ENCODE results near the gene CLCN5.

The CLCN5 gene

GRCh38 chrX:49988143-49988542, 65.7 kb downstream of the CLCN5 start:
- ChIA-PET CTCF (no interaction called here), POLR2A (no interaction called here)
- TF ChIP-seq CTCF (IDR thresholded peaks at IDR 0.05; ENCODE audit: control extremely low read depth, extremely low read depth, low read depth, missing control alignments) = no peak
- no peak for DNase-seq (ENCODE audit: extremely low spot score)

GRCh38 chrX:49991758-49992157, 69.4 kb downstream of the CLCN5 start:
- POLR2A ChIA-PET = no interaction called here
- no peak for TF ChIP-seq CTCF (IDR thresholded peaks at IDR 0.05; ENCODE audit: control extremely low read depth, extremely low read depth, low read depth, missing control alignments)
- CTCF ChIA-PET = no interaction called here
- no peak for DNase-seq (ENCODE audit: extremely low spot score)

GRCh38 chrX:49992853-49993252, 70.5 kb downstream of the CLCN5 start:
- no peak for TF ChIP-seq CTCF (IDR thresholded peaks at IDR 0.05; ENCODE audit: control extremely low read depth, extremely low read depth, low read depth, missing control alignments)
- DNase-seq (ENCODE audit: extremely low spot score) = no peak
- ChIA-PET POLR2A (no interaction called here), CTCF (no interaction called here)

GRCh38 chrX:49993661-49994060, 71.3 kb downstream of the CLCN5 start:
- ChIA-PET CTCF (no interaction called here), POLR2A (no interaction called here)
- TF ChIP-seq CTCF (IDR thresholded peaks at IDR 0.05; ENCODE audit: control extremely low read depth, extremely low read depth, low read depth, missing control alignments) = no peak

GRCh38 chrX:49995107-49995731, 72.8 kb downstream of the CLCN5 start:
- DNase-seq (ENCODE audit: extremely low spot score) = no peak
- TF ChIP-seq CTCF (IDR thresholded peaks at IDR 0.05; ENCODE audit: control extremely low read depth, extremely low read depth, low read depth, missing control alignments) = no peak
- ChIA-PET CTCF (interaction anchor here (1.2 to 2.7 kb wide), 2 partner anchors 76 to 104 kb away, joined by 3 to 8 read pairs; no protein-coding TSS in a partner anchor), POLR2A (no interaction called here)

More at GRCh38 chrX:49993661-49994060, 71.3 kb downstream of the CLCN5 start:
- DNase-seq (ENCODE audit: extremely low spot score) = no peak

- ChIA-PET CTCF (interaction anchor here (1.2 to 2.7 kb wide), 2 partner anchors 77 to 103 kb away, joined by 3 to 8 read pairs; no protein-coding TSS in a partner anchor), POLR2A (no interaction called here)
- TF ChIP-seq CTCF (IDR thresholded peaks at IDR 0.05; ENCODE audit: control extremely low read depth, extremely low read depth, low read depth, missing control alignments) = no peak
- DNase-seq (ENCODE audit: extremely low spot score) = no peak
Observed at GRCh38 chrX:49995795-49996455, 73.5 kb downstream of the CLCN5 start.
